Body of pancreas (tissue), 4 donors: ENCODE results near the gene NUDT17.
A peak's percentile ranks its signal among the peaks of the same experiment; 100 is the strongest.

Source experiments
- CTCF ChIP-seq, 7 experiments: fragments of 450-650 bp in 4 of 7; fragments of 200-600 bp in 3 of 7; sonication (generic) in 3 of 7; IDR thresholded peaks; one replicate each; pipeline ENCODE4 v1.5.1; 2016 to 2019; ENCODE audit warnings: antibody characterized with exemption in 7 of 7
- POLR2A ChIP-seq, 3 donors: fragments of 450-650 bp; IDR thresholded peaks; one replicate each; pipeline ENCODE4 v1.6.1; 2016; ENCODE audit warnings: antibody characterized with exemption in 3 of 3, mild to moderate bottlenecking in 2 of 3

GRCh38 chr1:145846201-145846612 is 777 bp downstream of the NUDT17 start:
- peak; percentile 22 to 72 (median 52) for TF ChIP-seq CTCF (IDR thresholded peaks at IDR 0.05)
- TF ChIP-seq POLR2A (IDR thresholded peaks at IDR 0.05) = no peak
